OCI-LY3 (cell line): Measurements from ENCODE around the gene PRAMEF8.
"Not testable (repeated sequence)": the region's sequence is repeated elsewhere in the genome, so short reads cannot be mapped to it uniquely, and the experiment has no call there.

Experiments
- H2AFZ ChIP-seq: fragments of 200-600, 300-600 bp; shearing (Covaris generic); 2 replicates; pipeline ENCODE4 v1.6.0; 2014; ENCODE audit warnings: antibody characterized with exemption, low read depth, low read length
- H3K27ac ChIP-seq: fragments of 200-600, 300-600 bp; sonication (generic); 2 replicates; pipeline ENCODE4 v1.5.1; 2014; ENCODE audit warnings: mild to moderate bottlenecking, low read length, moderate library complexity, mixed read lengths
- H3K27me3 ChIP-seq: fragments of 200-600, 300-600 bp; sonication (generic); 2 replicates; pipeline ENCODE4 v1.6.1; 2014; ENCODE audit warnings: low read depth, low read length, mixed read lengths
- H3K36me3 ChIP-seq: fragments of 200-600, 300-600 bp; sonication (generic); replicated peaks from 2 replicates; pipeline ENCODE3; 2014; ENCODE audit warnings: low read depth, low read length, mixed read lengths
- H3K4me1 ChIP-seq: fragments of 300-600, 200-600 bp; sonication (generic); 2 replicates; pipeline ENCODE4 v1.6.1; 2014; ENCODE audit warnings: low read length, mixed read lengths
- H3K4me2 ChIP-seq: fragments of 200-600, 300-600 bp; sonication (generic); 2 replicates; pipeline ENCODE4 v1.6.1; 2014; ENCODE audit warnings: low read length, mixed read lengths
- H3K4me3 ChIP-seq: fragments of 300-600, 200-600 bp; sonication (generic); 2 replicates; pipeline ENCODE4 v1.5.1; 2014; ENCODE audit warnings: antibody characterized with exemption, mild to moderate bottlenecking, low read length, moderate library complexity
- H3K79me2 ChIP-seq: fragments of 300-600, 200-600 bp; shearing (Covaris generic); 2 replicates; pipeline ENCODE4 v1.6.1; 2014; ENCODE audit warnings: mild to moderate bottlenecking, low read length, mixed read lengths
- H3K9ac ChIP-seq: fragments of 300-600, 200-600 bp; shearing (Covaris generic); 2 replicates; pipeline ENCODE4 v1.6.0; 2014; ENCODE audit warnings: mild to moderate bottlenecking, low read length, moderate library complexity
- H3K9me3 ChIP-seq: fragments of 200-600, 300-600 bp; shearing (Covaris generic); 2 replicates; pipeline ENCODE4 v1.6.1; 2014; ENCODE audit warnings: low read length, mixed read lengths; ENCODE audit not compliant: insufficient read depth
- H4K20me1 ChIP-seq: fragments of 200-600, 300-600 bp; sonication (generic); 2 replicates; pipeline ENCODE4 v1.6.1; 2016; ENCODE audit warnings: low read length, mixed read lengths; ENCODE audit not compliant: insufficient read depth

Gene PRAMEF8

DNA sequence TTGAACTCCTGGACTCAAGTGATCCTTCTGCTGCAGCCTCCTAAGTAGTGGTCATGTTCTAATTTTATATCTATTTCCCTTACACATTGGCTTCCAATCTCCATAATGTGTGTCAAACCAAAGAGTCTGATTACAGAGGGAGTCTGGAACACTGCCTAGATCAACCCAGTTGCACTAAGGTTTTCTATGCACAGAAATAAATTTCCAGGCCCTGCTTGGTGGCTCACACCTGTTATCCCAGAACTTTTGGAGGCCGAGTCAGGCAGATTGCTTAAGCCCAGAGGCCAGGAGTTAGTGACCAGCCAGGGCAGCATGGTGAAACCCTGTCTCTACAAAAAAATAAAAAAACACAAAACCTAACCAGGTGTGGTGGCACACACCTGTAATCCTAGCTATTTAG lies 50.9 kb downstream of the PRAMEF8 start:
- H3K36me3 ChIP-seq, H4K20me1 ChIP-seq, H3K9me3 ChIP-seq, H3K4me2 ChIP-seq, H3K79me2 ChIP-seq, H3K4me3 ChIP-seq, H3K9ac ChIP-seq, H3K27me3 ChIP-seq, H2AFZ ChIP-seq, H3K27ac ChIP-seq, H3K4me1 ChIP-seq: not testable (repeated sequence)

GRCh38 chr1:13232056-13232455 lies 52.9 kb downstream of the PRAMEF8 start:
- not testable (repeated sequence) for H3K4me2 ChIP-seq, H4K20me1 ChIP-seq, H3K27me3 ChIP-seq, H3K9ac ChIP-seq, H2AFZ ChIP-seq, H3K27ac ChIP-seq, H3K79me2 ChIP-seq, H3K4me1 ChIP-seq, H3K4me3 ChIP-seq, H3K36me3 ChIP-seq, H3K9me3 ChIP-seq
